HCT116 (cell line): ENCODE measurements around the gene BRD3OS. TPM values are rescaled to one million over a fixed set of nuclear protein-coding genes. Genes with fewer than 3 reads are reported as not detected.

ENCODE experiments used
- ATAC-seq: fragments of 200-7000 bp; cut with Tn5 transposase; 2 replicates; pipeline ENCODE4 v1.9.1; 2020; ENCODE audit warnings: mild to moderate bottlenecking, moderate library complexity
- BruUV-seq: library from RNA; stranded (reverse); fragments of 400-500 nt; replicated peaks from 2 replicates; lab custom pipeline; 2021; lab: Mats Ljungman, UMichigan
- CTCF ChIA-PET: fragments of 300-600 bp; sonication (Branson Sonifier 250); formaldehyde crosslinking; loops from one replicate; lab custom pipeline; 2021; ENCODE audit warnings: antibody characterized with exemption; lab: Charles Lee
- POLR2A ChIA-PET: fragments of 300-600, 350-600 bp; sonication (Branson Sonifier 250); formaldehyde crosslinking; loops from one replicate; lab custom pipeline; 2021; ENCODE audit warnings: antibody characterized with exemption; lab: Charles Lee
- RAD21 ChIA-PET, 2 experiments: fragments of 300-600 bp; sonication (Branson Sonifier 250); formaldehyde crosslinking; loops; one replicate each; lab custom pipeline; 2023; ENCODE audit warnings: low total read pairs in 2 of 2; ENCODE audit not compliant: uncharacterized antibody in 2 of 2, unreplicated experiment in 2 of 2, low non-redundant PET in 1 of 2; lab: Charles Lee
- DNase-seq: peaks from one replicate; pipeline ENCODE4 v3.0.0-alpha.2; 2010; ENCODE audit warnings: low read depth, low spot score
- H2AFZ ChIP-seq: fragments of 200-600 bp; shearing (Covaris generic), sonication (generic); 2 replicates; pipeline ENCODE4 v1.6.1; 2017; ENCODE audit warnings: low read depth, mixed run types, mixed read lengths, antibody characterized with exemption, low read length; ENCODE audit not compliant: poor library complexity, severe bottlenecking
- H3K27ac ChIP-seq: 2 replicates; pipeline ENCODE4 v1.5.1; 2012; ENCODE audit warnings: low read depth, low read length
- H3K27me3 ChIP-seq: fragments of 200-600 bp; sonication (generic); 2 replicates; pipeline ENCODE4 v1.6.1; 2016; ENCODE audit warnings: mixed run types, low read length, mixed read lengths; ENCODE audit not compliant: insufficient read depth
- H3K36me3 ChIP-seq, 2 experiments: fragments of 200-500 bp in 1 of 2; fragments of 200-600 bp in 1 of 2; sonication (Bioruptor generic) in 1 of 2; sonication (generic) in 1 of 2; 2 replicates each; pipeline versions ENCODE4 v1.5.1 to v1.6.1; 2014 to 2016; ENCODE audit warnings: low read length in 2 of 2, inconsistent platforms in 1 of 2, mixed read lengths in 1 of 2, mixed run types in 1 of 2; ENCODE audit not compliant: insufficient read depth in 2 of 2, control insufficient read depth in 1 of 2
- H3K4me1 ChIP-seq, 2 experiments: fragments of 200-600 bp in 1 of 2; sonication (generic) in 1 of 2; 2 replicates each; pipeline versions ENCODE4 v1.5.1 to v1.6.1; 2012 to 2017; ENCODE audit warnings: low read length in 2 of 2, inconsistent platforms in 1 of 2, mild to moderate bottlenecking in 1 of 2, mixed read lengths in 1 of 2, mixed run types in 1 of 2, moderate library complexity in 1 of 2; ENCODE audit not compliant: insufficient read depth in 2 of 2, control insufficient read depth in 1 of 2
- H3K4me2 ChIP-seq: fragments of 200-600 bp; sonication (generic); 2 replicates; pipeline ENCODE4 v1.6.1; 2017; ENCODE audit warnings: mixed run types, low read length, mixed read lengths
- H3K4me3 ChIP-seq, 2 experiments: fragments of 200-600 bp in 1 of 2; sonication (generic) in 1 of 2; replicated peaks in 1 of 2; 2 replicates each; pipeline ENCODE4 v1.5.1; 2011 to 2016; ENCODE audit warnings: low read length in 2 of 2, control low read depth in 1 of 2, low read depth in 1 of 2, mild to moderate bottlenecking in 1 of 2, mixed read lengths in 1 of 2, mixed run types in 1 of 2
- H3K79me2 ChIP-seq: fragments of 200-600 bp; sonication (generic); 2 replicates; pipeline ENCODE4 v1.6.1; 2017; ENCODE audit warnings: mild to moderate bottlenecking, mixed run types, low read length, moderate library complexity, mixed read lengths; ENCODE audit not compliant: insufficient read depth
- H3K9ac ChIP-seq: fragments of 200-600 bp; sonication (generic); 2 replicates; pipeline ENCODE4 v1.6.1; 2016; ENCODE audit warnings: low read length, mixed read lengths
- H3K9me2 ChIP-seq: fragments of 200-600 bp; sonication (generic), shearing (Covaris generic); 2 replicates; pipeline ENCODE4 v1.6.1; 2017; ENCODE audit warnings: mixed run types, mild to moderate bottlenecking, moderate library complexity; ENCODE audit not compliant: insufficient read depth
- H3K9me3 ChIP-seq, 2 experiments: fragments of 200-500 bp in 1 of 2; fragments of 200-600 bp in 1 of 2; sonication (Bioruptor generic) in 1 of 2; sonication (generic) in 1 of 2; 2 replicates each; pipeline ENCODE4 v1.6.1; 2014 to 2017; ENCODE audit warnings: low read length in 2 of 2, mixed read lengths in 2 of 2, inconsistent platforms in 1 of 2, low read depth in 1 of 2, mild to moderate bottlenecking in 1 of 2, mixed run types in 1 of 2, moderate library complexity in 1 of 2; ENCODE audit not compliant: control insufficient read depth in 1 of 2, insufficient read depth in 1 of 2
- H4K20me1 ChIP-seq: fragments of 200-600 bp; sonication (generic), shearing (Covaris generic); 2 replicates; pipeline ENCODE4 v1.6.1; 2017; ENCODE audit warnings: mixed run types, mild to moderate bottlenecking, moderate library complexity; ENCODE audit not compliant: insufficient read depth
- JUND ChIP-seq: IDR thresholded peaks from 2 replicates; pipeline ENCODE4 v1.6.1; 2012
- POLR2AphosphoS5 ChIP-seq: IDR thresholded peaks from 2 replicates; pipeline ENCODE4 v1.6.1; 2011; ENCODE audit warnings: mild to moderate bottlenecking, low read depth, low read length, moderate library complexity
- RAD21 ChIP-seq: IDR thresholded peaks from 2 replicates; pipeline ENCODE4 v1.6.1; 2012; ENCODE audit warnings: low read depth, mild to moderate bottlenecking
- SRF ChIP-seq: IDR thresholded peaks from 2 replicates; pipeline ENCODE4 v1.6.1; 2012; ENCODE audit warnings: low read depth
- ZBTB33 ChIP-seq: IDR thresholded peaks from 2 replicates; pipeline ENCODE4 v1.6.1; 2011; ENCODE audit warnings: mild to moderate bottlenecking, low read length, moderate library complexity; ENCODE audit not compliant: insufficient replicate concordance; ENCODE audit errors: extremely low read depth
- intact Hi-C: fragments of 100-400 bp; cut with micrococcal nuclease; formaldehyde crosslinking; loops from 2 replicates; pipeline ENCODE4 v1.10.0; 2022
- total RNA-seq: library from RNA; stranded (reverse); gene quantifications from one replicate; pipeline ENCODE4 v1.2.1, GENCODE V29; 2021; ENCODE audit not compliant: unreplicated experiment

BRD3OS gene
- total RNA-seq, 1 experiment from 2014 or later: 17.0 TPM

- RAD21 ChIA-PET: no interaction called here
- DNase-seq: no peak
These were observed 49.8 kb upstream of the BRD3OS start for GRCh38 chr9:133975511-133975910.

GRCh38 chr9:133976191-133976861 lies 49.0 kb upstream of the BRD3OS start:
- no TSS peak for BruUV-seq
- H2AFZ ChIP-seq: no peak overlapping the region
- H3K4me1 ChIP-seq: no peaks in the 10 kb centered on the region
- intact Hi-C loops: no loop called here
- no peak overlapping the region for H3K4me3 ChIP-seq
- H3K27ac ChIP-seq: no peak overlapping the region
- RAD21 ChIA-PET: no interaction called here
- no peak overlapping the region for H3K4me2 ChIP-seq
- ATAC-seq (no peak), DNase-seq (no peak)
- no peaks in the 10 kb centered on the region for H3K9me2 ChIP-seq
- H3K9ac ChIP-seq: no peak overlapping the region
- peaks cover 95% of the 10 kb centered on the region for H3K79me2 ChIP-seq
- H4K20me1 ChIP-seq: no peaks in the 10 kb centered on the region
- H3K9me3 ChIP-seq: no peaks in the 10 kb centered on the region
- no peaks in the 10 kb centered on the region for H3K27me3 ChIP-seq
- H3K36me3 ChIP-seq: no peaks in the 10 kb centered on the region
- no peak for TF ChIP-seq SRF
- no peak for TF ChIP-seq POLR2AphosphoS5
- POLR2A ChIA-PET: no interaction called here
- CTCF ChIA-PET: no interaction called here

More at GRCh38 chr9:133975511-133975910, 49.8 kb upstream of the BRD3OS start:
- Histone ChIP-seq H4K20me1 (no peaks in the 10 kb centered on the region), H3K4me3 (no peak overlapping the region), H3K9me3 (no peaks in the 10 kb centered on the region), H3K36me3 (no peaks in the 10 kb centered on the region), H3K9me2 (no peaks in the 10 kb centered on the region), H3K27me3 (no peaks in the 10 kb centered on the region), H3K27ac (no peak overlapping the region), H3K79me2 (peaks cover 93% of the 10 kb centered on the region), H3K4me1 (no peaks in the 10 kb centered on the region), H2AFZ (no peak overlapping the region), H3K4me2 (no peak overlapping the region), H3K9ac (no peak overlapping the region)
- TF ChIP-seq JUND (no peak), ZBTB33 (no peak), RAD21 (no peak)
- ChIA-PET POLR2A (no interaction called here), CTCF (no interaction called here)
- intact Hi-C loops: no loop called here
- ATAC-seq: no peak
- no TSS peak for BruUV-seq
